Keratinocyte (primary cell): ENCODE data around the gene STAG1.

Source experiments
- EZH2 ChIP-seq: IDR thresholded peaks from one replicate; pipeline ENCODE4 v1.6.1; 2012; ENCODE audit warnings: inconsistent platforms, mild to moderate bottlenecking, low read length, moderate library complexity
- TF ChIP-seq, protein P1 (sequence below), 3 experiments: IDR thresholded peaks in 1 of 3; conservative IDR thresholded peaks in 1 of 3; optimal IDR thresholded peaks in 1 of 3; 2 replicates in 2 of 3; 3 replicates in 1 of 3; pipeline versions ENCODE3 to v1.5.1; 2011; ENCODE audit warnings: low read length in 3 of 3, mild to moderate bottlenecking in 3 of 3, moderate library complexity in 2 of 3, control low read depth in 1 of 3, inconsistent platforms in 1 of 3; ENCODE audit not compliant: insufficient read depth in 2 of 3; ENCODE audit errors: extremely low read depth in 1 of 3

DNA sequence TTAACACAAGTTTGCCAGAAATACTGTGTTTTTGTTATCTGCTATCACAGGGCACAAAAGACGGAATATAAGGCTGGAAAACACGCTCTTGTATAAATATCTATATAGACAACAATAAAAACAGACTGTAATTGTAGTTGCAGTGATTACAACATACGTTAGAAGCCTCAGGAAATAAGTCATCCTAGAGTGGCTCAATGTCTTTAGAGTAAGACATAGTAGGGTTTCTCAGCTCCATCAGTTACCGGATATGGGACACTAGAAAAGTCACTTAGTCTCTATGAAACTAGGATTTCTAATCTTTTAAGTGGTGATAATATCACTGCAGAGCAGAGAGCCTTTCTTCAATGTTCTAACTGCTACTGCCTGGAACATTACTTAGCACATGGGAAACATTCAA lies 208.8 kb downstream of the STAG1 start:
- TF ChIP-seq, protein P1, sequence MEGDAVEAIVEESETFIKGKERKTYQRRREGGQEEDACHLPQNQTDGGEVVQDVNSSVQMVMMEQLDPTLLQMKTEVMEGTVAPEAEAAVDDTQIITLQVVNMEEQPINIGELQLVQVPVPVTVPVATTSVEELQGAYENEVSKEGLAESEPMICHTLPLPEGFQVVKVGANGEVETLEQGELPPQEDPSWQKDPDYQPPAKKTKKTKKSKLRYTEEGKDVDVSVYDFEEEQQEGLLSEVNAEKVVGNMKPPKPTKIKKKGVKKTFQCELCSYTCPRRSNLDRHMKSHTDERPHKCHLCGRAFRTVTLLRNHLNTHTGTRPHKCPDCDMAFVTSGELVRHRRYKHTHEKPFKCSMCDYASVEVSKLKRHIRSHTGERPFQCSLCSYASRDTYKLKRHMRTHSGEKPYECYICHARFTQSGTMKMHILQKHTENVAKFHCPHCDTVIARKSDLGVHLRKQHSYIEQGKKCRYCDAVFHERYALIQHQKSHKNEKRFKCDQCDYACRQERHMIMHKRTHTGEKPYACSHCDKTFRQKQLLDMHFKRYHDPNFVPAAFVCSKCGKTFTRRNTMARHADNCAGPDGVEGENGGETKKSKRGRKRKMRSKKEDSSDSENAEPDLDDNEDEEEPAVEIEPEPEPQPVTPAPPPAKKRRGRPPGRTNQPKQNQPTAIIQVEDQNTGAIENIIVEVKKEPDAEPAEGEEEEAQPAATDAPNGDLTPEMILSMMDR (optimal IDR thresholded peaks at IDR 0.05 in 1 of 3, IDR thresholded peaks at IDR 0.05 in 1 of 3, conservative IDR thresholded peaks at IDR 0.05 in 1 of 3; ENCODE audit: extremely low read depth in 1 of 3, insufficient read depth in 2 of 3, low read length in 3 of 3) = no peak
- TF ChIP-seq EZH2 = no peak
